ENCODE results near the gene SPOCD1.

The SPOCD1 gene

GRCh38 chr1:31837451-31838158, 21.8 kb upstream of the SPOCD1 start:
- TF ChIP-seq POLR2AphosphoS5 (IDR thresholded peaks at IDR 0.05; ENCODE audit: low read depth), result no peak
- TF ChIP-seq SPI1 (IDR thresholded peaks at IDR 0.05; ENCODE audit: borderline replicate concordance, low read depth), result no peak
- TF ChIP-seq GABPA (IDR thresholded peaks at IDR 0.05; ENCODE audit: low read depth), result no peak
- H3K27ac ChIP-seq (replicated peaks), result no peak overlapping the region
- no peaks in the 10 kb centered on the region for H3K27me3 ChIP-seq (ENCODE audit: insufficient read depth, poor library complexity, severe bottlenecking)
- H3K4me3 ChIP-seq (replicated peaks; ENCODE audit: insufficient read depth, low read length), result no peak overlapping the region
- DNase-seq (ENCODE audit: low read depth in 1 of 2, low spot score in 1 of 2), result no peak

GRCh38 chr1:31836638-31837037, 20.8 kb upstream of the SPOCD1 start:
- no peak overlapping the region for H3K4me3 ChIP-seq (replicated peaks; ENCODE audit: insufficient read depth, low read length)
- TF ChIP-seq GABPA (IDR thresholded peaks at IDR 0.05; ENCODE audit: low read depth) (no peak), CTCF (IDR thresholded peaks at IDR 0.05; ENCODE audit: insufficient read depth, low read length) (no peak), POLR2AphosphoS5 (IDR thresholded peaks at IDR 0.05; ENCODE audit: low read depth) (no peak), REST (IDR thresholded peaks at IDR 0.05; ENCODE audit: insufficient replicate concordance, low read depth) (no peak), SPI1 (IDR thresholded peaks at IDR 0.05; ENCODE audit: borderline replicate concordance, low read depth) (no peak)
- H3K27ac ChIP-seq (replicated peaks), result no peak overlapping the region
- no peak for DNase-seq (ENCODE audit: low read depth in 1 of 2, low spot score in 1 of 2)
- H3K27me3 ChIP-seq (ENCODE audit: insufficient read depth, poor library complexity, severe bottlenecking), result no peaks in the 10 kb centered on the region

- no peak for DNase-seq (ENCODE audit: low read depth in 1 of 2, low spot score in 1 of 2)
- TF ChIP-seq SPI1 (IDR thresholded peaks at IDR 0.05; ENCODE audit: borderline replicate concordance, low read depth) (no peak), CTCF (IDR thresholded peaks at IDR 0.05; ENCODE audit: insufficient read depth, low read length) (no peak), GABPA (IDR thresholded peaks at IDR 0.05; ENCODE audit: low read depth) (no peak), POLR2AphosphoS5 (IDR thresholded peaks at IDR 0.05; ENCODE audit: low read depth) (no peak), REST (IDR thresholded peaks at IDR 0.05; ENCODE audit: insufficient replicate concordance, low read depth) (no peak)
- no peak overlapping the region for H3K4me3 ChIP-seq (replicated peaks; ENCODE audit: insufficient read depth, low read length)
- no peak overlapping the region for H3K27ac ChIP-seq (replicated peaks)
- no peaks in the 10 kb centered on the region for H3K27me3 ChIP-seq (ENCODE audit: insufficient read depth, poor library complexity, severe bottlenecking)
These were observed 19.6 kb upstream of the SPOCD1 start for GRCh38 chr1:31835415-31835814.

- DNase-seq (ENCODE audit: low read depth in 1 of 2, low spot score in 1 of 2), result no peak
- Histone ChIP-seq H3K27ac (replicated peaks) (no peak overlapping the region), H3K4me3 (replicated peaks; ENCODE audit: insufficient read depth, low read length) (no peak overlapping the region), H3K27me3 (ENCODE audit: insufficient read depth, poor library complexity, severe bottlenecking) (no peaks in the 10 kb centered on the region)
- no peak for TF ChIP-seq CTCF (IDR thresholded peaks at IDR 0.05; ENCODE audit: insufficient read depth, low read length)
- no peak for TF ChIP-seq POLR2AphosphoS5 (IDR thresholded peaks at IDR 0.05; ENCODE audit: low read depth)
- no peak for TF ChIP-seq REST (IDR thresholded peaks at IDR 0.05; ENCODE audit: insufficient replicate concordance, low read depth)
- TF ChIP-seq GABPA (IDR thresholded peaks at IDR 0.05; ENCODE audit: low read depth), result no peak
- no peak for TF ChIP-seq SPI1 (IDR thresholded peaks at IDR 0.05; ENCODE audit: borderline replicate concordance, low read depth)
These were observed 18.7 kb upstream of the SPOCD1 start for GRCh38 chr1:31834501-31834900.

Measured in HL-60 (cell line).